ENCODE measurements around the gene DCDC2B. TPM values are rescaled to one million over a fixed set of nuclear protein-coding genes. Genes with fewer than 3 reads are reported as not detected.
A peak's percentile ranks its signal among the peaks of the same experiment; 100 is the strongest.

Gene DCDC2B
- total and polyA plus RNA-seq, 2 of the 13 experiments (the other 11 are each of a cell fraction or from before 2014, with no cell fraction given), result not detected

DNA sequence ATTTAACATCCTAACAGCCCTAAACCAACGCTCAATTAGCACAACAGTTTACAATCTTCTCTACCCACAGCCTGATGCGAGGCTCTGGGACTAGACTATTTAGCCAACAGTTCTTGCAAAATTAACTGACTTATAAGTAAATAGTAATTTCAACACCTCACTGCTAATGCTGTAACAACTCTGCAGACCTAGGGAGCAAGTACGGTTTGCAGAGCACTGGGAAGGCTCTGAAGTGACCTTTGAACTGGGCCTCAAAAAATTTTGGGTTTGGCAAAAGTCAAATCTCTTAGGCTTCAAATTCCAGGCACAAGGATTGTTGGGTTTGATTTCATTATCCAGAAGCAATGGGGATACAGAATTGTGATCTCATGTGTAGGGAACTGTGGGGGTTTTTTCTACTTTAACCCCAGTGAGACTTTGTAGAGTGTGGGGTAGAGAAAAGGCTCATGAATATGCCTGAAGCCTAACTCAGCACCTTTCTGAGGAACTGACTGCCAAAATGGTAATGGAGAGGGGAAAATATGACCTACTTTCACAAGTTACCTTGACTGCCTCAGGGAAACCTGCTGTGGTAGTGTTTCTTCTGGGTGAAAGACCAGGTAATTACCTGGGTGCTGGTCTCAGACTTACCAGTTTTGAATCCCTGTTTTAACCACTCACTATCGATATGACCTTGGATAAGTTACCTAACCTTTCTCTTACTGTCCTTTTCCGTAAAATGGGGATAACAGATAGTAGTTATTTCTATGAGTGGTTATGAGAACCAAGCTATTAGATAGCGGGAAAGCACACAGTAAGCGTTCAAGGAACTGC, 30.3 kb upstream of the DCDC2B start (continued):
- TF ChIP-seq, protein P1, sequence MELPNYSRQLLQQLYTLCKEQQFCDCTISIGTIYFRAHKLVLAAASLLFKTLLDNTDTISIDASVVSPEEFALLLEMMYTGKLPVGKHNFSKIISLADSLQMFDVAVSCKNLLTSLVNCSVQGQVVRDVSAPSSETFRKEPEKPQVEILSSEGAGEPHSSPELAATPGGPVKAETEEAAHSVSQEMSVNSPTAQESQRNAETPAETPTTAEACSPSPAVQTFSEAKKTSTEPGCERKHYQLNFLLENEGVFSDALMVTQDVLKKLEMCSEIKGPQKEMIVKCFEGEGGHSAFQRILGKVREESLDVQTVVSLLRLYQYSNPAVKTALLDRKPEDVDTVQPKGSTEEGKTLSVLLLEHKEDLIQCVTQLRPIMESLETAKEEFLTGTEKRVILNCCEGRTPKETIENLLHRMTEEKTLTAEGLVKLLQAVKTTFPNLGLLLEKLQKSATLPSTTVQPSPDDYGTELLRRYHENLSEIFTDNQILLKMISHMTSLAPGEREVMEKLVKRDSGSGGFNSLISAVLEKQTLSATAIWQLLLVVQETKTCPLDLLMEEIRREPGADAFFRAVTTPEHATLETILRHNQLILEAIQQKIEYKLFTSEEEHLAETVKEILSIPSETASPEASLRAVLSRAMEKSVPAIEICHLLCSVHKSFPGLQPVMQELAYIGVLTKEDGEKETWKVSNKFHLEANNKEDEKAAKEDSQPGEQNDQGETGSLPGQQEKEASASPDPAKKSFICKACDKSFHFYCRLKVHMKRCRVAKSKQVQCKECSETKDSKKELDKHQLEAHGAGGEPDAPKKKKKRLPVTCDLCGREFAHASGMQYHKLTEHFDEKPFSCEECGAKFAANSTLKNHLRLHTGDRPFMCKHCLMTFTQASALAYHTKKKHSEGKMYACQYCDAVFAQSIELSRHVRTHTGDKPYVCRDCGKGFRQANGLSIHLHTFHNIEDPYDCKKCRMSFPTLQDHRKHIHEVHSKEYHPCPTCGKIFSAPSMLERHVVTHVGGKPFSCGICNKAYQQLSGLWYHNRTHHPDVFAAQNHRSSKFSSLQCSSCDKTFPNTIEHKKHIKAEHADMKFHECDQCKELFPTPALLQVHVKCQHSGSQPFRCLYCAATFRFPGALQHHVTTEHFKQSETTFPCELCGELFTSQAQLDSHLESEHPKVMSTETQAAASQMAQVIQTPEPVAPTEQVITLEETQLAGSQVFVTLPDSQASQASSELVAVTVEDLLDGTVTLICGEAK (IDR thresholded peaks at IDR 0.05), result no peak
- TF ChIP-seq, protein P1 (CRISPR knock-in tag; IDR thresholded peaks at IDR 0.05), result no peak
- TF ChIP-seq ZNF335 (CRISPR knock-in tag; IDR thresholded peaks at IDR 0.05), result no peak
- TF ChIP-seq, protein P2, sequence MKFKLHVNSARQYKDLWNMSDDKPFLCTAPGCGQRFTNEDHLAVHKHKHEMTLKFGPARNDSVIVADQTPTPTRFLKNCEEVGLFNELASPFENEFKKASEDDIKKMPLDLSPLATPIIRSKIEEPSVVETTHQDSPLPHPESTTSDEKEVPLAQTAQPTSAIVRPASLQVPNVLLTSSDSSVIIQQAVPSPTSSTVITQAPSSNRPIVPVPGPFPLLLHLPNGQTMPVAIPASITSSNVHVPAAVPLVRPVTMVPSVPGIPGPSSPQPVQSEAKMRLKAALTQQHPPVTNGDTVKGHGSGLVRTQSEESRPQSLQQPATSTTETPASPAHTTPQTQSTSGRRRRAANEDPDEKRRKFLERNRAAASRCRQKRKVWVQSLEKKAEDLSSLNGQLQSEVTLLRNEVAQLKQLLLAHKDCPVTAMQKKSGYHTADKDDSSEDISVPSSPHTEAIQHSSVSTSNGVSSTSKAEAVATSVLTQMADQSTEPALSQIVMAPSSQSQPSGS (CRISPR knock-in tag; IDR thresholded peaks at IDR 0.05), result 0 out of 2 replicates have a peak, but pooled peaks have one; percentile 63
- TF ChIP-seq AHR (CRISPR knock-in tag; IDR thresholded peaks at IDR 0.05), result no peak
- TF ChIP-seq ZNF264 (CRISPR knock-in tag; IDR thresholded peaks at IDR 0.05), result 0 out of 2 replicates have a peak, but pooled peaks have one; percentile 2
- TF ChIP-seq ZNF44 (CRISPR knock-in tag; IDR thresholded peaks at IDR 0.05), result no peak
- TF ChIP-seq, protein P3, sequence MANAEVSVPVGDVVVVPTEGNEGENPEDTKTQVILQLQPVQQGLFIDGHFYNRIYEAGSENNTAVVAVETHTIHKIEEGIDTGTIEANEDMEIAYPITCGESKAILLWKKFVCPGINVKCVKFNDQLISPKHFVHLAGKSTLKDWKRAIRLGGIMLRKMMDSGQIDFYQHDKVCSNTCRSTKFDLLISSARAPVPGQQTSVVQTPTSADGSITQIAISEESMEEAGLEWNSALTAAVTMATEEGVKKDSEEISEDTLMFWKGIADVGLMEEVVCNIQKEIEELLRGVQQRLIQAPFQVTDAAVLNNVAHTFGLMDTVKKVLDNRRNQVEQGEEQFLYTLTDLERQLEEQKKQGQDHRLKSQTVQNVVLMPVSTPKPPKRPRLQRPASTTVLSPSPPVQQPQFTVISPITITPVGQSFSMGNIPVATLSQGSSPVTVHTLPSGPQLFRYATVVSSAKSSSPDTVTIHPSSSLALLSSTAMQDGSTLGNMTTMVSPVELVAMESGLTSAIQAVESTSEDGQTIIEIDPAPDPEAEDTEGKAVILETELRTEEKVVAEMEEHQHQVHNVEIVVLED (CRISPR knock-in tag; IDR thresholded peaks at IDR 0.05; ENCODE audit: borderline replicate concordance), result no peak
- TF ChIP-seq, protein P4, sequence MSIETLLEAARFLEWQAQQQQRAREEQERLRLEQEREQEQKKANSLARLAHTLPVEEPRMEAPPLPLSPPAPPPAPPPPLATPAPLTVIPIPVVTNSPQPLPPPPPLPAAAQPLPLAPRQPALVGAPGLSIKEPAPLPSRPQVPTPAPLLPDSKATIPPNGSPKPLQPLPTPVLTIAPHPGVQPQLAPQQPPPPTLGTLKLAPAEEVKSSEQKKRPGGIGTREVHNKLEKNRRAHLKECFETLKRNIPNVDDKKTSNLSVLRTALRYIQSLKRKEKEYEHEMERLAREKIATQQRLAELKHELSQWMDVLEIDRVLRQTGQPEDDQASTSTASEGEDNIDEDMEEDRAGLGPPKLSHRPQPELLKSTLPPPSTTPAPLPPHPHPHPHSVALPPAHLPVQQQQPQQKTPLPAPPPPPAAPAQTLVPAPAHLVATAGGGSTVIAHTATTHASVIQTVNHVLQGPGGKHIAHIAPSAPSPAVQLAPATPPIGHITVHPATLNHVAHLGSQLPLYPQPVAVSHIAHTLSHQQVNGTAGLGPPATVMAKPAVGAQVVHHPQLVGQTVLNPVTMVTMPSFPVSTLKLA (IDR thresholded peaks at IDR 0.05), result no peak
- no peak for TF ChIP-seq KDM5A (IDR thresholded peaks at IDR 0.05; ENCODE audit: borderline replicate concordance, low read length)
- TF ChIP-seq RCOR2 (CRISPR knock-in tag; IDR thresholded peaks at IDR 0.05), result no peak
- no peak for TF ChIP-seq ZNF616 (CRISPR knock-in tag; IDR thresholded peaks at IDR 0.05; ENCODE audit: low read depth)
- no peak for TF ChIP-seq SUZ12 (IDR thresholded peaks at IDR 0.05; ENCODE audit: low read depth, low read length)
- no peak for TF ChIP-seq ZNF577 (CRISPR knock-in tag; IDR thresholded peaks at IDR 0.05; ENCODE audit: borderline replicate concordance, low read depth)
- no peak for TF ChIP-seq SP1 (IDR thresholded peaks at IDR 0.05)
- TF ChIP-seq SP1 (CRISPR knock-in tag; IDR thresholded peaks at IDR 0.05), result no peak
- TF ChIP-seq MZF1 (CRISPR knock-in tag; IDR thresholded peaks at IDR 0.05; ENCODE audit: borderline replicate concordance), result no peak
